ENCODE data around the gene RANBP3. TPM values are rescaled to one million over a fixed set of nuclear protein-coding genes. Genes with fewer than 3 reads are reported as not detected.
A peak's percentile ranks its signal among the peaks of the same experiment; 100 is the strongest.
"Not testable (repeated sequence)": the region's sequence is repeated elsewhere in the genome, so short reads cannot be mapped to it uniquely, and the experiment has no call there.

Gene RANBP3
- total RNA-seq, 1 donor from 2014 or later, result 92.1 TPM

DNA sequence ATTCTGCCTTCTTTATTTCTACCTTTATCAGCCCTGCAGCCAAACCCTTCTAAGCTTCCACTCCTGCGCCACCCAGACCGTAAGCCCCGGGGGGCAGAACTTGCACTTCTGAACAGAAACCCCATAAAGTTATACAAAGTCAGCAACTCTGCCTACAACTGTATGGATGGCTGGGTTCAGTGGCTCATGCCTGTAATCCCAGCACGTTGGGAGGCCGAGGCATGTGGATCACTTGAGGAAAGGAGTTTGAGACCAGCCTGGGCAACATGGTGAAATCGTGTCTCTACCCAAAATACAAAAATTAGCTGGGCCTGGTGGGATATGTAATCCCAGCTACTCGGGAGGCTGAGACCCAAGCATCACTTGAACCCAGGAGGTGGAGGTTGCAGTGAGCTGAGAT is 10.4 kb downstream of the RANBP3 start:
- Mint-ChIP-seq H3K4me3 (ENCODE audit: unreplicated experiment) (no peak overlapping the region), H3K36me3 (ENCODE audit: unreplicated experiment) (no peaks in the 10 kb centered on the region), H3K9me3 (ENCODE audit: unreplicated experiment) (no peaks in the 10 kb centered on the region), H3K4me1 (ENCODE audit: low read depth, unreplicated experiment) (peaks cover 18% of the 10 kb centered on the region), H3K27me3 (ENCODE audit: unreplicated experiment) (peaks cover 5% of the 10 kb centered on the region), H3K27ac (ENCODE audit: unreplicated experiment) (peak overlapping the region; percentile 64)
- DNase-seq, result no peak
- TF ChIP-seq, protein P1, sequence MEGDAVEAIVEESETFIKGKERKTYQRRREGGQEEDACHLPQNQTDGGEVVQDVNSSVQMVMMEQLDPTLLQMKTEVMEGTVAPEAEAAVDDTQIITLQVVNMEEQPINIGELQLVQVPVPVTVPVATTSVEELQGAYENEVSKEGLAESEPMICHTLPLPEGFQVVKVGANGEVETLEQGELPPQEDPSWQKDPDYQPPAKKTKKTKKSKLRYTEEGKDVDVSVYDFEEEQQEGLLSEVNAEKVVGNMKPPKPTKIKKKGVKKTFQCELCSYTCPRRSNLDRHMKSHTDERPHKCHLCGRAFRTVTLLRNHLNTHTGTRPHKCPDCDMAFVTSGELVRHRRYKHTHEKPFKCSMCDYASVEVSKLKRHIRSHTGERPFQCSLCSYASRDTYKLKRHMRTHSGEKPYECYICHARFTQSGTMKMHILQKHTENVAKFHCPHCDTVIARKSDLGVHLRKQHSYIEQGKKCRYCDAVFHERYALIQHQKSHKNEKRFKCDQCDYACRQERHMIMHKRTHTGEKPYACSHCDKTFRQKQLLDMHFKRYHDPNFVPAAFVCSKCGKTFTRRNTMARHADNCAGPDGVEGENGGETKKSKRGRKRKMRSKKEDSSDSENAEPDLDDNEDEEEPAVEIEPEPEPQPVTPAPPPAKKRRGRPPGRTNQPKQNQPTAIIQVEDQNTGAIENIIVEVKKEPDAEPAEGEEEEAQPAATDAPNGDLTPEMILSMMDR (IDR thresholded peaks at IDR 0.05; ENCODE audit: partially characterized antibody, unreplicated experiment), result no peak

DNA sequence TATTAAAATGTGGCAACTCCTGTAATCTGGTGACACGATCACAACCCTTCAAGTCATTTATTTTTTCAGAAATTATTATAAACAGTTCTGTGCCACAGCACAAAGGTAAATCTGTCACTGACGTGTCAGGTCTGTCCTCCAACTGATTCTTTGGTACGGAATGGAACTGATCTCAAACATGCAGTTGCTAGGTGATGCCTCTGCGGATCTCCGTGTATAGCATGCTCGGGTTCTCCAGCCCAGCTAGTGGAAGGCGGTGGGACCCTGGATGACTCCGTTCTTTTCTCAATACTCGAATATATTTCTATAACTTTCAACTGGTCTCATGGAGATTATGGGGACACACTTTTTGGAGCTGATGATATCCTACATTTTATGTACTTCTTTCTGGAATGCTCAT is 11.0 kb downstream of the RANBP3 start:
- Mint-ChIP-seq H3K27ac (ENCODE audit: unreplicated experiment) (no peak overlapping the region), H3K27me3 (ENCODE audit: unreplicated experiment) (peaks cover 5% of the 10 kb centered on the region), H3K9me3 (ENCODE audit: unreplicated experiment) (no peaks in the 10 kb centered on the region), H3K36me3 (ENCODE audit: unreplicated experiment) (no peaks in the 10 kb centered on the region), H3K4me1 (ENCODE audit: low read depth, unreplicated experiment) (peaks cover 22% of the 10 kb centered on the region), H3K4me3 (ENCODE audit: unreplicated experiment) (no peak overlapping the region)
- TF ChIP-seq, protein P1 (IDR thresholded peaks at IDR 0.05; ENCODE audit: partially characterized antibody, unreplicated experiment), result no peak
- no peak for DNase-seq

DNA sequence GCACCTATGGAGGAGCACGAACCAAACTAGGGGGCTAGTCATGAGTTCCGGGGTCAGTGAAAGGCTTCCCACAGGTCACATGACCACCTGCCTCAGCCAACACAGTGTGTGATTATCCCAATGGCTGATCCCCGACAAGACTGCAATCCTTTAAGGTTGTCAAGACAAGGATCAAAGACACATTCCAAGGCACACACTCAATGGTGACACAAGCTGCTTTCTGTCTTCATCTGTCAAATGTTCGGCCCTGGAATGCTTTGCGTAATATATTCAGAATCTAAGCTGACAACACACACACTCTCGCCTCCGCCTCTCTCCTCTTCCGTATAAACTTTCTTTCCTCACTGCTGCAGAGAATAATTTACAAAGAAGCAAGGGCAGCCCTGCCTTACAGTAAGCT is 11.7 kb downstream of the RANBP3 start:
- Mint-ChIP-seq H3K4me1 (ENCODE audit: low read depth, unreplicated experiment) (peaks cover 24% of the 10 kb centered on the region), H3K9me3 (ENCODE audit: unreplicated experiment) (no peaks in the 10 kb centered on the region), H3K27ac (ENCODE audit: unreplicated experiment) (no peak overlapping the region), H3K27me3 (ENCODE audit: unreplicated experiment) (peaks cover 8% of the 10 kb centered on the region), H3K4me3 (ENCODE audit: unreplicated experiment) (no peak overlapping the region), H3K36me3 (ENCODE audit: unreplicated experiment) (no peaks in the 10 kb centered on the region)
- TF ChIP-seq, protein P1 (IDR thresholded peaks at IDR 0.05; ENCODE audit: partially characterized antibody, unreplicated experiment), result no peak
- DNase-seq, result no peak

DNA sequence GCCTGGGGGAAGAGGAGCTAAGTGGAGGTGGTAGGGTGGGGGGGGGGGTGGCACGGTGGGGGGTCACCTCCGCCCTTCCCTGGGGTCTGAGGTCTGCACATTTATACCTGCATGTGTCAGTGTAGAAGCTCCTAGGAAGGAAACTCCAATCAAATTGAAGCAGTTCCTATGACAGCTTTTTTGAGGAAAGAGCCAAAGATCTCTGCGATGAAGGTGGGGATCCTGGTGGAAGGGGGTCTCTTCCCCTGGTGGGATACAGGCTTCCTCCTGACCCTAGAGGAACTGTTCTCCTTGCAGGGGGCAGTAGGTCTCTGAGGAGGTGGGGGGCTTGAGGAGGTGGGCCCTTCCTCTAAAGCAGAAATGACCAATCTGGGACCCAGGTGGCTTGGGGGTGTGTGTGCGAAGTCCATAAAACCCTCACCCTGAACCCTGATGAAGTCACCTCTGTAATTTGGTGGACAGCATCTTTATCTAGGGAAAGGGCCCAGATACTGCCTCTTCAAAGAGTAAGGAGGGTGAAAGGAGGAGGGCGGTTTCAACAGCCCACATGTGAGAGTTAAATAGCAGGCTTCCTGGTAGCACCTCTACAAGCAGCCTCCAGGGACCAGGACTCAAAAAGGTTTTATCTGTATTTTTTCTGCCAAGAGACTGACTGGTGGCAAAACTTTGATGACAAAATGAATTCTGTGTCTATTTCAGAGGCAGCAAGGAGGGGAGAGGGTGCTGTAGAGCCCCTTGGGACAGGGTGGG is 12.9 kb downstream of the RANBP3 start:
- H3K9me3 Mint-ChIP-seq (ENCODE audit: unreplicated experiment), result no peaks in the 10 kb centered on the region
- peaks cover 31% of the 10 kb centered on the region for H3K4me1 Mint-ChIP-seq (ENCODE audit: low read depth, unreplicated experiment)
- H3K27me3 Mint-ChIP-seq (ENCODE audit: unreplicated experiment), result peaks cover 10% of the 10 kb centered on the region
- no peak for DNase-seq
- no peak overlapping the region for H3K27ac Mint-ChIP-seq (ENCODE audit: unreplicated experiment)
- TF ChIP-seq, protein P1 (IDR thresholded peaks at IDR 0.05; ENCODE audit: partially characterized antibody, unreplicated experiment), result no peak
- no peaks in the 10 kb centered on the region for H3K36me3 Mint-ChIP-seq (ENCODE audit: unreplicated experiment)
- no peak overlapping the region for H3K4me3 Mint-ChIP-seq (ENCODE audit: unreplicated experiment)

DNA sequence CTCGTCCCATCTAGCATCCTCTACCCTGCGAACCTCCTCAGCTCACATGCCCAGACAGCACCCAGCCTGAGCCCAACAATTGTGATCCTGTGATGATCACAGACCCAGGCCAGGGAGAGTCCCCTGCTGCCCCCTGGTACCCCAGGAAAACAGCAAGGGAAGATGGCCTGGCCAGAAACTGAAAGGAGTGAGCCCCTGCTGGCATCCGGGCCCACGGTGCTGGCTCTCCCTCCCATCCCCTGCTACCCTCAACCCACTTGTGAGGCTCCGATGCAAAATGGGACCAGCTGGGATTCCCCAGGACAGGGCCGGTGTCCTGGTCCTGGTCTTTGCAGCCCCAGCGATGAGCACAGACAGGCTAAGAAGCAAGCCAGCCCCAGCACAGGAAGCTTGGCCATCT is 14.1 kb downstream of the RANBP3 start:
- H3K27me3 Mint-ChIP-seq (ENCODE audit: unreplicated experiment), result peaks cover 12% of the 10 kb centered on the region
- TF ChIP-seq, protein P1 (IDR thresholded peaks at IDR 0.05; ENCODE audit: partially characterized antibody, unreplicated experiment), result no peak
- peaks cover 41% of the 10 kb centered on the region for H3K4me1 Mint-ChIP-seq (ENCODE audit: low read depth, unreplicated experiment)
- H3K36me3 Mint-ChIP-seq (ENCODE audit: unreplicated experiment), result no peaks in the 10 kb centered on the region
- H3K9me3 Mint-ChIP-seq (ENCODE audit: unreplicated experiment), result no peaks in the 10 kb centered on the region
- no peak for DNase-seq
- H3K4me3 Mint-ChIP-seq (ENCODE audit: unreplicated experiment), result no peak overlapping the region
- H3K27ac Mint-ChIP-seq (ENCODE audit: unreplicated experiment), result peak overlapping the region; percentile 33

DNA sequence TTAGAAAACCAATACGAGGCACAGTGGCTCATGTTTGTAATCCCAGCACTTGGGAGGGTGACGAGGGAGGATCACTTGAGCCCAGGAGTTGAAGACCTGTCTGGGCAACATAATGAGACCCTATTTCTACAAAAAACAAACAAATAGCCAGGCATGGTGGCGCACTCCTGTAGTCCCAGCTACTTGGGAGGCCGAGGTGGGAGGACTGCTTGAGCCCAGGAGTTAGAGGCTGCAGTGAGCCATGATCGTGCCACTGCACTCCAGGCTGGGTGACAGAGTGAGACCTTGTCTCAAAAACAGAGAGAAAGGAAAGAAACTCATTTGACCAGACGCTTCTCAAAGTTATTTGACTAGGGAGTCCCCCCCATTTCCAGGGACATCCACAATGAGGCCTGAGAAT is 14.7 kb downstream of the RANBP3 start:
- H3K4me3 Mint-ChIP-seq (ENCODE audit: unreplicated experiment); H3K9me3 Mint-ChIP-seq (ENCODE audit: unreplicated experiment); H3K27ac Mint-ChIP-seq (ENCODE audit: unreplicated experiment); H3K36me3 Mint-ChIP-seq (ENCODE audit: unreplicated experiment); DNase-seq: not testable (repeated sequence)
- H3K27me3 Mint-ChIP-seq (ENCODE audit: unreplicated experiment), result peaks cover 10% of the 10 kb centered on the region
- H3K4me1 Mint-ChIP-seq (ENCODE audit: low read depth, unreplicated experiment), result peaks cover 40% of the 10 kb centered on the region

Measured in glutamatergic neuron (in vitro differentiated cells).